ENCODE measurements around the gene HOTAIR.

The HOTAIR gene

DNA sequence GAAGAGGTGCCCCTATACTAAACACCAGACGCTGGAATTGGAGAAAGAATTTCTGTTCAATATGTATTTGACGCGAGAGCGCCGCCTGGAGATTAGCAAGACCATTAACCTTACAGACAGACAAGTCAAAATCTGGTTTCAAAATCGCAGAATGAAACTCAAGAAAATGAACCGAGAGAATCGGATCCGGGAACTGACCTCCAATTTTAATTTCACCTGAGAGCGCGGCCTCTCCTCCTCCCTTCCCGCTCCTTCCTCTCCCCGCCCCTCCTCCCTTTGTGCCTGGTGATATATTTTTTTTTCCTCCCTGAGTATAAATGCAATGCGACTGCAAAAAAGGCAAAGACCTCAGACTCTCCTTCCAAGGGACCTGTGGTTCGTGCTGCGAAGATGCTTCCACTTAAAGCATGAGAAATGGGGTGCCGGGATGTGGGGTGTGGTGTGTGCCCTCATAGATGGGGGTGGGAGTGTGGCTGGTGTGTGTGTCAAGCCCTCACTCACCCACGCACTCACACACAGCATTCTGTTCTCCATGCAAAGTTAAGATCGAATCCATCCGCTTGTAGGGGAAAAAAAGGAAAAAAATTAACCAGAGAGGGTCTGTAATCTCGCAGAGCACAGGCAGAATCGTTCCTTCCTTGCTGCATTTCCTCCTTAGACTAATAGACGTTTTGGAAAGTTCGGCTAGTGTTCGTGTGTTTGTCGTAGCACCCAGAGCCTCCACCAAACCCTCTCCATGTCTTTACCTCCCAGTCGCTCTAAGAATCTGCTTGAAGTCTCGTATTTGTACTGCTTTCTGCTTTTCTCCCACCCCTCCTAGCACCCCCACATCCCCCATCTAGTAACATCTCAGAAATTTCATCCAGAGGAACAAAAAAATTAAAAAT is 14.7 kb upstream of the HOTAIR start:
- TF ChIP-seq, protein P1, sequence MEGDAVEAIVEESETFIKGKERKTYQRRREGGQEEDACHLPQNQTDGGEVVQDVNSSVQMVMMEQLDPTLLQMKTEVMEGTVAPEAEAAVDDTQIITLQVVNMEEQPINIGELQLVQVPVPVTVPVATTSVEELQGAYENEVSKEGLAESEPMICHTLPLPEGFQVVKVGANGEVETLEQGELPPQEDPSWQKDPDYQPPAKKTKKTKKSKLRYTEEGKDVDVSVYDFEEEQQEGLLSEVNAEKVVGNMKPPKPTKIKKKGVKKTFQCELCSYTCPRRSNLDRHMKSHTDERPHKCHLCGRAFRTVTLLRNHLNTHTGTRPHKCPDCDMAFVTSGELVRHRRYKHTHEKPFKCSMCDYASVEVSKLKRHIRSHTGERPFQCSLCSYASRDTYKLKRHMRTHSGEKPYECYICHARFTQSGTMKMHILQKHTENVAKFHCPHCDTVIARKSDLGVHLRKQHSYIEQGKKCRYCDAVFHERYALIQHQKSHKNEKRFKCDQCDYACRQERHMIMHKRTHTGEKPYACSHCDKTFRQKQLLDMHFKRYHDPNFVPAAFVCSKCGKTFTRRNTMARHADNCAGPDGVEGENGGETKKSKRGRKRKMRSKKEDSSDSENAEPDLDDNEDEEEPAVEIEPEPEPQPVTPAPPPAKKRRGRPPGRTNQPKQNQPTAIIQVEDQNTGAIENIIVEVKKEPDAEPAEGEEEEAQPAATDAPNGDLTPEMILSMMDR (conservative IDR thresholded peaks at IDR 0.05; ENCODE audit: control insufficient read depth, insufficient read depth, low read depth, low read length) = peak; percentile 58
- DNase-seq (ENCODE audit: low read depth) = peak; percentile 71
- H3K4me3 ChIP-seq (ENCODE audit: control insufficient read depth, low read depth, low read length) = peak overlapping the region; percentile 40

DNA sequence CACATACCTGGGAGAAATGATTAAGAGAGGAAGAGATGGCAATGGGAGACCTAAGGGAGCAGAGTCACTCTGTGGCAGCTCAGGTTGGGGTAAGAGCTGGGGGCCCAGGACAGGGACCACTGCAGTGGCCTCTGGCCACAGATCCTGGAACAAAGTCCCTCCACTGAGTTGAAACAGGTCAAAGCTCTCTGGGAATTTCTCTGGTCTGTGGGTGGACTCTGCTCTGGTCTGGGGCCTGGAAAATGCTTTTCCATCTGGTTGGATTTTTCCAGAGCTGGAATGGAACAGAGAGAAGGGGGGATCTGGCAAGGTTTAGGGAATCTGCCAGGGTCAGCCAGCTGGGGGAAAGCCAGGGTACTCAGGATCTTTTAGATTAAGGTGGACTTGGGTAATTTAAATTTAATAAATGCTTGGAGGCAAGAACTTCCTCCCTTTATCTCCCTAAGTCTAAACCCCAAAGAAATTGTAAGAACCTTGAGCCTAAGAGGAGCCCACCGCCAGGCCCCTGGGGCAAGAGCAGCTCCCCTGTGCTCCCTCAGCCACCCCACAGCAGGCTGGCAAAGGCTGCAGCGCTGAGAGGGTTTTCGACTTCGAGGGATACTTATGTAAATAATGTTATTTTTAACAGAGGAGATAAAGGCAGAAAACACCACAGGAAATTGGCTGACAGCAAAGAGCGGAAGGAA is 13.9 kb upstream of the HOTAIR start:
- no peak for DNase-seq (ENCODE audit: low read depth)
- H3K4me3 ChIP-seq (ENCODE audit: control insufficient read depth, low read depth, low read length) = no peak overlapping the region
- TF ChIP-seq, protein P1 (conservative IDR thresholded peaks at IDR 0.05; ENCODE audit: control insufficient read depth, insufficient read depth, low read depth, low read length) = no peak

DNA sequence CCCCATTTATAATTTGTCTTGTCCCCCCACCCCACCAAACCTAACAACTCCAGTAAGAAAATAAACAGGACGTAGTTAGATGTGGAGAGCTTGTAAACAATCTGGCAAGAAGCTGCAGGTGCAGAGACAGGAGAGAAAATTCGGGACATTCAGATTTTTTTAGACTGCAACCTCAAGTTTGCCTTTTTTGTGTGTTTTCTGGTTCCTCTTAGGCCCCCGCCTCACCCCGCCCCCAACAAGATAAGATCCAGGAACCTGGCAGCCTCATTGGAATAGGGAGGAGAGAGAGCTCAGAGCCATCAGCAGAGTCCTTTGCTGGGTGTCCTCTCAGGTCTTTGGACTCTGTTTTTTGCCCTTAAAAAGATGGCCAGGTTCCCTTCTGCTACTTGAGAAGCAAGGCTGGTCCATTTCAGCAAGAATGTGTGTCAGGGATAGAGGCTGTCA is 13.1 kb upstream of the HOTAIR start:
- H3K4me3 ChIP-seq (ENCODE audit: control insufficient read depth, low read depth, low read length) = no peak overlapping the region
- DNase-seq (ENCODE audit: low read depth) = no peak
- TF ChIP-seq, protein P1 (conservative IDR thresholded peaks at IDR 0.05; ENCODE audit: control insufficient read depth, insufficient read depth, low read depth, low read length) = no peak

DNA sequence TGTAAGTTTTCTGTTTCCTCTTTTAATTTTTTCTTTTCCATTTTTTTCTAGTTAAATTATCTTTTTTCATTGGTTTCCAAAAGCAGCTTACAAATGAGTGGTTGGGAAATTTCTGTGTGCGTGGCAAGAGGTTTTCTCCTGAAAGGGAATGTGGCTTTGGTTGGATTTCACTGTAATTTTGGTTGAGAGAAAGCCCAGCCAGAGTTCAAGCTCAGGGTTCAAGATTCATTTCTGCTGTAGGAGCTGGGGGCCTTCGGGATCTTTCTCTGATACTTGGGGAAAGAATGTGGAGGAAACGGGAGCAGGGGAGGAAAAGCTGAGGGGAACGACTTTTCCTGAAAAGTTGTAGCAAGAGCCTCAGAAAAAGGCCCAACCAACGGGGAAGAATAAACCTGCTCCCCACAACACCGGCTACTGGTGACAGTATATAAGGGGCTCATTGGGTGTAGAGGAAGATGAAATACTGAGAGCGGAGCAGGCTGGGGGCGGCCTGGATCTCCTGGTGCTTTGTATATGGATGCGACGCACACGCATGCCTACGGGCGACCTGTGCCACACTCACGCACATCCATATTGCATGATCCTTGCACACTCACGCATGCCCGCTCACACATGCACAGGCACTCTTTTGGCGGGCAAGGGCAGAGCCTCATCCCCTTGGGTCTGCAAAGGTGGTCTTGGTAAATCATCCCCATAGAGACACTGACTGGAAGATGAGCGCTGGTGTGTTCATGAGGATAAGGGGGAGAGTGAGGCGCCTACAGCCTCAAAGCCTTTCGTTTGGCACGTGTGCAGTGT is 12.1 kb upstream of the HOTAIR start:
- H3K4me3 ChIP-seq (ENCODE audit: control insufficient read depth, low read depth, low read length) = peak overlapping the region; percentile 69
- DNase-seq (ENCODE audit: low read depth) = no peak
- TF ChIP-seq, protein P1 (conservative IDR thresholded peaks at IDR 0.05; ENCODE audit: control insufficient read depth, insufficient read depth, low read depth, low read length) = no peak

DNA sequence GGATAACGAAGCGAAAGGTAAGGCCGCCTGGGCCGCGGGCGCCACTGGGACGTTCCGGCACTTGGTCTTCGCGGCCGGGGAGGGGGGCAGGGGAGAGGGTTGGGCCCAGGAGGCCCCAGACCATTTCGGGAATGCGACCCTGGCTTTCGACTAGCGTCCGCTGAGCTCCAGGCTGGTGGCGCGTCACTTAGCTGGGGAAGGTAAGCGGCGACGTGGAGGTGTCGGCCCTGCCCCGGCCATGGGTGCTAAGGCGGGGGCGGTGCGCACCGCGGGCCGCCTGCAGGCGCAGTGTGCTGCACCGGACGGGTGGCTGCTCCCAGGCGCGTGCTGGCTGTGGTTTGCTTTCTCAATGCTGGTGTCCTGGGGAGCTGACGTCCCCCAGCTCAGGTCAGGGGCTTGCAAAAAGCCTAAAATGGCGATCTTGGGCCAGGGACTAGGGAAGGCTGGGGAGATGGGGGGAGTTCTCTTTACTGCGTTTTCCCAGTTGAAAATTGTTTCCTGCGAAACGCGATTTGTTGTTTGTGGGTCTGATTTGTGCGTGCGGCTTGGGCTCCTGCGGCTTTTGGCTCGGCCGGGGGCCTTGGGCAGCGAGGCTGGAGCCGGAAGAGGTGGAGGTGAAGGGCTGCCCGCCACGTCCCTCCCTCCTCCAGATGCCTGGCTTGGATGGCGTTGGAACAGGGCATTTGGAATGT is 11.4 kb upstream of the HOTAIR start:
- no peak for DNase-seq (ENCODE audit: low read depth)
- TF ChIP-seq, protein P1 (conservative IDR thresholded peaks at IDR 0.05; ENCODE audit: control insufficient read depth, insufficient read depth, low read depth, low read length) = no peak
- H3K4me3 ChIP-seq (ENCODE audit: control insufficient read depth, low read depth, low read length) = peak overlapping the region; percentile 69

DNA sequence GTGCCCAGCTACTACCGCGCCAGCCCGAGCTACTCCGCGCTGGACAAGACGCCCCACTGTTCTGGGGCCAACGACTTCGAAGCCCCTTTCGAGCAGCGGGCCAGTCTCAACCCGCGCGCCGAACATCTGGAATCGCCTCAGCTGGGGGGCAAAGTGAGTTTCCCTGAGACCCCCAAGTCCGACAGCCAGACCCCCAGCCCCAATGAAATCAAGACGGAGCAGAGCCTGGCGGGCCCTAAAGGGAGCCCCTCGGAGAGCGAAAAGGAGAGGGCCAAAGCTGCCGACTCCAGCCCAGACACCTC is 10.9 kb upstream of the HOTAIR start:
- DNase-seq (ENCODE audit: low read depth) = no peak
- H3K4me3 ChIP-seq (ENCODE audit: control insufficient read depth, low read depth, low read length) = peak overlapping the region; percentile 69
- TF ChIP-seq, protein P1 (conservative IDR thresholded peaks at IDR 0.05; ENCODE audit: control insufficient read depth, insufficient read depth, low read depth, low read length) = no peak
